Fibroblast of mammary gland (primary cell): ENCODE data around the gene KLHL30.

Experiments
- DNase-seq: peaks from one replicate; pipeline ENCODE4 v3.0.0-alpha.2; 2010; ENCODE audit warnings: low read depth
- H3K4me3 ChIP-seq: 2 replicates; pipeline ENCODE4 v1.5.1; 2011; ENCODE audit warnings: low read depth, mild to moderate bottlenecking, low read length, moderate library complexity; ENCODE audit not compliant: control insufficient read depth
- CTCF ChIP-seq: conservative IDR thresholded peaks from 2 replicates; pipeline ENCODE4 v1.5.1; 2011; ENCODE audit warnings: low read depth, low read length, inconsistent platforms; ENCODE audit not compliant: control insufficient read depth, insufficient read depth

KLHL30 gene

GRCh38 chr2:238119756-238120462 lies 18.6 kb upstream of the KLHL30 start:
- no peak for TF ChIP-seq CTCF
- H3K4me3 ChIP-seq, result no peak overlapping the region
- no peak for DNase-seq

- H3K4me3 ChIP-seq, result no peak overlapping the region
- no peak for TF ChIP-seq CTCF
- DNase-seq, result no peak
Observed at GRCh38 chr2:238120463-238121298, 17.8 kb upstream of the KLHL30 start.

GRCh38 chr2:238121511-238122286 lies 16.8 kb upstream of the KLHL30 start:
- no peak overlapping the region for H3K4me3 ChIP-seq
- TF ChIP-seq CTCF, result no peak
- DNase-seq, result no peak

GRCh38 chr2:238122287-238123217 lies 15.9 kb upstream of the KLHL30 start:
- H3K4me3 ChIP-seq, result no peak overlapping the region
- no peak for DNase-seq
- no peak for TF ChIP-seq CTCF

GRCh38 chr2:238123218-238123971 lies 15.1 kb upstream of the KLHL30 start:
- no peak for TF ChIP-seq CTCF
- DNase-seq, result no peak
- no peak overlapping the region for H3K4me3 ChIP-seq

- no peak for DNase-seq
- no peak for TF ChIP-seq CTCF
- H3K4me3 ChIP-seq, result no peak overlapping the region
Observed at GRCh38 chr2:238123991-238124470, 14.4 kb upstream of the KLHL30 start.
